SK-N-MC (cell line): ENCODE data around the gene PDE4B.
"Not testable (repeated sequence)": the region's sequence is repeated elsewhere in the genome, so short reads cannot be mapped to it uniquely, and the experiment has no call there.

Source experiments
- DNase-seq: peaks from one replicate; pipeline ENCODE4 v3.0.0-alpha.2; 2011; ENCODE audit warnings: low read depth, low spot score
- H3K27ac ChIP-seq: fragments of 200-600 bp; sonication (generic); 2 replicates; pipeline ENCODE4 v1.5.1; 2016; ENCODE audit warnings: mixed run types
- H3K36me3 ChIP-seq: fragments of 200-600 bp; sonication (generic); 2 replicates; pipeline ENCODE4 v1.6.1; 2017; ENCODE audit warnings: antibody characterized with exemption, low read length, mixed read lengths; ENCODE audit not compliant: insufficient read depth
- H3K4me3 ChIP-seq: fragments of 200-600 bp; sonication (generic); 2 replicates; pipeline ENCODE4 v1.5.1; 2016
- H3K9ac ChIP-seq: fragments of 200-600 bp; sonication (generic); 2 replicates; pipeline ENCODE4 v1.8.0; 2017; ENCODE audit warnings: mixed run types, mixed read lengths; ENCODE audit not compliant: insufficient read length
- H3K9me3 ChIP-seq: fragments of 200-600 bp; sonication (generic); 2 replicates; pipeline ENCODE4 v1.6.1; 2017; ENCODE audit warnings: low read depth, mild to moderate bottlenecking, antibody characterized with exemption, low read length, moderate library complexity, mixed read lengths
- EZH2 ChIP-seq: fragments of 200-600 bp; sonication (generic); IDR thresholded peaks from one replicate; pipeline ENCODE4 v1.6.1; 2017; ENCODE audit warnings: antibody characterized with exemption
- FOXP2 ChIP-seq: optimal IDR thresholded peaks from 2 replicates; pipeline ENCODE3; 2011; ENCODE audit warnings: mild to moderate bottlenecking, moderate library complexity; ENCODE audit not compliant: insufficient read depth; ENCODE audit errors: extremely low read length, control extremely low read depth
- POLR2AphosphoS5 ChIP-seq: IDR thresholded peaks from 2 replicates; pipeline ENCODE4 v1.6.1; 2012; ENCODE audit warnings: mild to moderate bottlenecking, low read depth, low read length, borderline replicate concordance

PDE4B gene

GRCh38 chr1:66044912-66045311 is 252.2 kb downstream of the PDE4B start:
- no peaks in the 10 kb centered on the region for H3K36me3 ChIP-seq
- H3K9ac ChIP-seq = no peak overlapping the region
- TF ChIP-seq FOXP2 (no peak), POLR2AphosphoS5 (no peak), EZH2 (no peak)
- H3K27ac ChIP-seq = no peak overlapping the region
- no peak for DNase-seq
- H3K9me3 ChIP-seq = no peaks in the 10 kb centered on the region
- H3K4me3 ChIP-seq = no peak overlapping the region

- Histone ChIP-seq H3K4me3 (no peak overlapping the region), H3K9me3 (no peaks in the 10 kb centered on the region), H3K36me3 (no peaks in the 10 kb centered on the region), H3K27ac (no peak overlapping the region), H3K9ac (no peak overlapping the region)
- TF ChIP-seq EZH2 = no peak
- TF ChIP-seq POLR2AphosphoS5 = no peak
- no peak for TF ChIP-seq FOXP2
- no peak for DNase-seq
Observed at GRCh38 chr1:66046415-66046814, 253.7 kb downstream of the PDE4B start.

- Histone ChIP-seq H3K36me3 (no peaks in the 10 kb centered on the region), H3K9me3 (no peaks in the 10 kb centered on the region), H3K4me3 (no peak overlapping the region), H3K9ac (no peak overlapping the region), H3K27ac (no peak overlapping the region)
- no peak for TF ChIP-seq EZH2
- no peak for TF ChIP-seq FOXP2
- TF ChIP-seq POLR2AphosphoS5 = no peak
- DNase-seq = no peak
Observed at GRCh38 chr1:66048011-66048410, 255.3 kb downstream of the PDE4B start.

GRCh38 chr1:66050123-66050522 is 257.4 kb downstream of the PDE4B start:
- TF ChIP-seq POLR2AphosphoS5 (no peak), FOXP2 (no peak), EZH2 (no peak)
- no peak for DNase-seq
- no peaks in the 10 kb centered on the region for H3K36me3 ChIP-seq
- H3K9me3 ChIP-seq = no peaks in the 10 kb centered on the region
- H3K9ac ChIP-seq = no peak overlapping the region
- H3K27ac ChIP-seq = no peak overlapping the region
- H3K4me3 ChIP-seq = no peak overlapping the region

- Histone ChIP-seq H3K4me3 (no peak overlapping the region), H3K9me3 (no peaks in the 10 kb centered on the region), H3K9ac (no peak overlapping the region), H3K36me3 (no peaks in the 10 kb centered on the region), H3K27ac (no peak overlapping the region)
- TF ChIP-seq POLR2AphosphoS5 = no peak
- no peak for TF ChIP-seq FOXP2
- TF ChIP-seq EZH2 = no peak
- DNase-seq = peak; percentile 44
Observed at GRCh38 chr1:66050633-66051032, 257.9 kb downstream of the PDE4B start.

- H3K4me3 ChIP-seq = no peak overlapping the region
- no peak overlapping the region for H3K27ac ChIP-seq
- TF ChIP-seq EZH2 (no peak), FOXP2 (no peak), POLR2AphosphoS5 (no peak)
- no peaks in the 10 kb centered on the region for H3K36me3 ChIP-seq
- H3K9me3 ChIP-seq = no peaks in the 10 kb centered on the region
- DNase-seq = no peak
- H3K9ac ChIP-seq = no peak overlapping the region
Observed at GRCh38 chr1:66055092-66055491, 262.4 kb downstream of the PDE4B start.

- H3K9ac ChIP-seq, DNase-seq, H3K9me3 ChIP-seq, H3K4me3 ChIP-seq, H3K27ac ChIP-seq, H3K36me3 ChIP-seq: not testable (repeated sequence)
Observed at GRCh38 chr1:66057448-66057847, 264.8 kb downstream of the PDE4B start.

GRCh38 chr1:66058558-66058957 is 265.9 kb downstream of the PDE4B start:
- no peak for DNase-seq
- H3K36me3 ChIP-seq = no peaks in the 10 kb centered on the region
- H3K27ac ChIP-seq = no peak overlapping the region
- TF ChIP-seq EZH2 (no peak), FOXP2 (no peak), POLR2AphosphoS5 (no peak)
- H3K4me3 ChIP-seq = no peak overlapping the region
- no peak overlapping the region for H3K9ac ChIP-seq
- H3K9me3 ChIP-seq = no peaks in the 10 kb centered on the region

GRCh38 chr1:66067219-66067618 is 274.5 kb downstream of the PDE4B start:
- DNase-seq, H3K27ac ChIP-seq, H3K9me3 ChIP-seq, H3K9ac ChIP-seq, H3K36me3 ChIP-seq, H3K4me3 ChIP-seq: not testable (repeated sequence)
